ENCODE measurements around the gene GLIS1. TPM values are rescaled to one million over a fixed set of nuclear protein-coding genes. Genes with fewer than 3 reads are reported as not detected.

The GLIS1 gene
- total RNA-seq, 2 donors from 2014 or later: 0.20 to 0.22 TPM

- Histone ChIP-seq H3K36me3 (no peaks in the 10 kb centered on the region), H3K27me3 (no peaks in the 10 kb centered on the region), H3K27ac (no peak overlapping the region), H3K4me3 (no peak overlapping the region), H3K9me3 (no peaks in the 10 kb centered on the region), H3K4me1 (no peaks in the 10 kb centered on the region)
- DNase-seq (ENCODE audit: low spot score): no peak
- no peak for TF ChIP-seq CTCF (IDR thresholded peaks at IDR 0.05)
Measured at GRCh38 chr1:53539711-53540603, 199.0 kb downstream of the GLIS1 start.

GRCh38 chr1:53539226-53539625 is 199.7 kb downstream of the GLIS1 start:
- Histone ChIP-seq H3K9me3 (no peaks in the 10 kb centered on the region), H3K4me1 (no peaks in the 10 kb centered on the region), H3K36me3 (no peaks in the 10 kb centered on the region), H3K27me3 (no peaks in the 10 kb centered on the region), H3K27ac (no peak overlapping the region), H3K4me3 (no peak overlapping the region)
- no peak for TF ChIP-seq CTCF (IDR thresholded peaks at IDR 0.05)
- DNase-seq (ENCODE audit: low spot score): no peak

- Histone ChIP-seq H3K36me3 (no peaks in the 10 kb centered on the region), H3K9me3 (no peaks in the 10 kb centered on the region), H3K4me1 (no peaks in the 10 kb centered on the region), H3K27ac (no peak overlapping the region), H3K27me3 (no peaks in the 10 kb centered on the region), H3K4me3 (no peak overlapping the region)
- no peak for TF ChIP-seq CTCF (IDR thresholded peaks at IDR 0.05)
- no peak for DNase-seq (ENCODE audit: low spot score)
Measured at GRCh38 chr1:53536606-53537005, 202.4 kb downstream of the GLIS1 start.

GRCh38 chr1:53535846-53536245 is 203.1 kb downstream of the GLIS1 start:
- no peak for TF ChIP-seq CTCF (IDR thresholded peaks at IDR 0.05)
- no peaks in the 10 kb centered on the region for H3K9me3 ChIP-seq

GRCh38 chr1:53535226-53535625 is 203.7 kb downstream of the GLIS1 start:
- Histone ChIP-seq H3K4me1 (no peaks in the 10 kb centered on the region), H3K36me3 (no peaks in the 10 kb centered on the region), H3K27me3 (no peaks in the 10 kb centered on the region), H3K4me3 (no peak overlapping the region), H3K27ac (no peak overlapping the region), H3K9me3 (no peaks in the 10 kb centered on the region)
- TF ChIP-seq CTCF (IDR thresholded peaks at IDR 0.05): no peak
- DNase-seq (ENCODE audit: low spot score): no peak

More at GRCh38 chr1:53535846-53536245, 203.1 kb downstream of the GLIS1 start:
- no peak overlapping the region for H3K27ac ChIP-seq
- H3K36me3 ChIP-seq: no peaks in the 10 kb centered on the region
- no peaks in the 10 kb centered on the region for H3K27me3 ChIP-seq
- no peak for DNase-seq (ENCODE audit: low spot score)
- H3K4me1 ChIP-seq: no peaks in the 10 kb centered on the region
- H3K4me3 ChIP-seq: no peak overlapping the region
